Hindlimb muscle (tissue), 1 donor: ENCODE measurements around the gene ZNF536. TPM values are rescaled to one million over a fixed set of nuclear protein-coding genes. Genes with fewer than 3 reads are reported as not detected.
"Not testable (repeated sequence)": the region's sequence is repeated elsewhere in the genome, so short reads cannot be mapped to it uniquely, and the experiment has no call there.

Source experiments
- DNase-seq: peaks from one replicate; pipeline ENCODE4 v3.0.0-alpha.2; 2013
- polyA plus RNA-seq: library from polyadenylated mRNA; unstranded; fragments of 120-200 nt; gene quantifications from one replicate; pipeline ENCODE4 v1.2.1, GENCODE V29; 2013; ENCODE audit not compliant: insufficient read length

Gene ZNF536
- polyA plus RNA-seq, 1 donor, result 2.0 TPM

GRCh38 chr19:30420881-30421280 is 48.7 kb downstream of the ZNF536 start:
- no peak for DNase-seq

DNA sequence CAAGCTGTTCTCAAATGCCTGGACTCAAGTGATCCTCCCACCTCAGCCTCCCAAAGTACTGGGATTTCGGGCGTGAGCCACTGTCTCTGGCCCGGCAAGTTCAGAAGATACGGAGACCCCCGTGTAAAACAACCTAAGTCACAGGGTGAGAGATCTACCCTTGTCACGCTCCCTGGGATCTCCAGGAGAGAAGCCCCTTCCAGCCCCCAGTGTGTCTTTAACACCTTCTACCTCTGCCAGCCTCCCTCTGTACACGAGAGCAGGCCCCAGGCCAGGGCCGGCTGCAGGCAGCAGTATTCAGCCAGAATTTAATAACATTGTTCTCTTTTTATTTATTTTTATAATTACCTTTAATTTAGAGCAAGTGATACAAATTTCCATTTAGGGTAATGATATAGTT is 49.4 kb downstream of the ZNF536 start:
- no peak for DNase-seq

GRCh38 chr19:30423481-30423880 is 51.3 kb downstream of the ZNF536 start:
- DNase-seq, result no peak

GRCh38 chr19:30425885-30426838 is 54.0 kb downstream of the ZNF536 start:
- DNase-seq, result no peak

DNA sequence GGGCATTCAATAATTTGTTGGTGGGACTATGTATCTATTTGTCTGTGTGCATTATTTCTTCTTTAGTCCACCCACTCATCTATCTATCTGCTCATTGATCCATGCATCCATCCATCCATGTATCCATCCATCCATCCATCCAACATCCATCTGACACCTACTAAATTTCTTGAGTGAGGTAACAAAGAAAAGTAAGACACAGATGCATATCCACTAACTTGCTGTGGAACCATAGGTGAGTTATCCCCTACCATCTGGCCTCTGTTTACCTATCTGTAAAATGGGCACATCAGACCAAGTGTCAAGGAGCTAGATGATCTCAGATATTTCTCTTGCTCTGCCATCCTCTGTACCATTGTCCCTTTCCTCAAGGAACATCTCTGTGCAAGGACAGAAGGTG is 54.7 kb downstream of the ZNF536 start:
- DNase-seq, result no peak

GRCh38 chr19:30428092-30428680 is 56.0 kb downstream of the ZNF536 start:
- no peak for DNase-seq

DNA sequence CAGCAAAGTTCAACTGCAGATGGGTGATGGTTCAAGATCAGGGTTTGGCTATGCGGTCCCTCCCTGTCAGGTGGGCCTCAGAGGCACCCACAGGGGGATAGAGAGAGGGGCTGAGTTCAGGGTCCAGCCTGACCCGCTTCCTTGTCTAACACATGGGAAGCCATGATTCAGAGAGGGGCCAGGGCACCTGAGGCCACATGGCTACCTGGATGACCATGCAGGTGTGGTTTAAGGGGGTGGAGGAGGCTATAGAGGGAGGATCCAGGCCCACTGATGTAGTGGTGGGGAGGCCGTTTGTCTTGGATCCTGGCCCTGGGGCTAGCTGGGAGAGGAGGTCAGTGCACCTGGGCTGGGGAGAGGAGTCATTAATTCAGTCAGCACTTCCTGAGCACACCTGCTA is 56.7 kb downstream of the ZNF536 start:
- no peak for DNase-seq

- no peak for DNase-seq
Observed at GRCh38 chr19:30430206-30430734, 58.1 kb downstream of the ZNF536 start.

- no peak for DNase-seq
Observed at GRCh38 chr19:30431591-30431990, 59.4 kb downstream of the ZNF536 start.

DNA sequence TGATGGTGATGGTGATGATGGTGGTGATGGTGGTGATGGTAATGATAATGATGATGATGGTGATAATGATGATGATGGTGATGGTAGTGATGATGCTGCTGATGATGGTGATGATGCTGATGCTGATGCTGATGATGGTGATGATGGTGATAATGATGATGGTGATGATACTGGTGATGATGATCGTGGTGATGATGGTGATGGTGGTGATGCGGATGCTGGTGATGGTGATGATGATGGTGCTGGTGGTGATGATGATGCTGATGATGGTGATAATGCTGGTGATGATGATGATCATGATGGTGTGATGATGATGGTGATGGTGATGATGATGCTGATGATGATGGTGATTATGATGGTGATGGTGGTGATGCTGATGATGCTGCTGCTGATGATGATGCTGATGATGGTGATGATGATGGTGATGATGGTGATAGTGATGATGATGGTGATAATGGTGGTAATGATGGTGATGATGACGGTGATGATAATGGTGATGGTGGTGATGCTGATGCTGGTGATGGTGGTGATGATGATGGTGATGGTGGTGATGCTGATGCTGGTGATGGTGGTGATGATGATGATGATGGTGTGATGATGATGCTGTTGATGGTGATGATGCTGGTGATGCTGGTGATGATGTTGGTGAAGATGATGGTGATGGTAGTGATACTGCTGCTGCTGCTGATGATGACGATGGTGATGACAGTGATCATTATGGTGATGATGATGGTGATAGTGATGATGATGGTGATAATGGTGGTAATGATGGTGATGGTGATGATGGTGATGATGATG is 62.8 kb downstream of the ZNF536 start:
- no peak for DNase-seq

- no peak for DNase-seq
Observed at GRCh38 chr19:30437869-30438268, 65.7 kb downstream of the ZNF536 start.

DNA sequence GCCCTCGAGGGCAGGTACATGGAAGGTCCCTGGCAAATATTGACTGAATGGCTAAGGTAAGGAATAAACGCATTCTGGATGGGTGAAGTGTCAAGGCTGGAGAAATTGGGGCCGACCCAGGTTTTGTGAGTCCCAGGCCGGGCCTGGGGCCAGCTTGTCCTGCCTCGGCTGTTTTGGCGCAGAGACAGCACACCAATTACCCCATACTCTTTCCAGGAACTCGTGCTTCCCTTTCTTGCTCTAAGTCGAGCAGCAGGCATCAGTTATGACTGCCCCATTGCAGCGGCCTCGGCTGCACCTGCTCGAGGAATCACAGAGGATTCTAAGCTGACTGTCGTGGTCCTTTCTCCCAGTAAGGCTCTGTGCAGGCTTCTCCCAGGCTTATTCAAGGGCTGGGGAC is 67.1 kb downstream of the ZNF536 start:
- DNase-seq, result no peak

GRCh38 chr19:30441011-30441410 is 68.8 kb downstream of the ZNF536 start:
- no peak for DNase-seq

GRCh38 chr19:30442674-30443073 is 70.5 kb downstream of the ZNF536 start:
- DNase-seq, result no peak

GRCh38 chr19:30443531-30444252 is 71.5 kb downstream of the ZNF536 start:
- no peak for DNase-seq

- no peak for DNase-seq
Observed at GRCh38 chr19:30444253-30444671, 72.1 kb downstream of the ZNF536 start.

- DNase-seq, result no peak
Observed at GRCh38 chr19:30444686-30445232, 72.6 kb downstream of the ZNF536 start.

- DNase-seq, result no peak
Observed at GRCh38 chr19:30445385-30445784, 73.2 kb downstream of the ZNF536 start.

DNA sequence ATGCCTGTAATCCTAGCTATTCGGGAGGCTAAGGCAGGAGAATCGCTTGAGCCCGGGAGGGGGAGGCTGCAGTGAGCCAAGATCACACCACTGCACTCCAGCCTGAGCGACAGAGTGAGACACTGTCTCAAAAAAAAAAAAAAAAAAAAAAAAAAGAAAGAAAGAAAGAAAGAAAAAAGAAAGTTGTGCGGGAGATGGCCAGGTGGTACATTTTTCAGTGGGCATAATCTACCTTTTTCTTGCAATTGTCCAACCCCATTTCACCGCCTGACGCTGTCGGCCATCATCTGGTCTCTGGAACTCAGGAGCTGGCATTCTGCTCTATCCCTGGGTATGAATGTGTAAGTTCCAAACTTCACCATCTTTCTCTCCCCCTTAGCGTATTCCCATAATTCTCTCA is 73.9 kb downstream of the ZNF536 start:
- not testable (repeated sequence) for DNase-seq

- DNase-seq, result no peak
Observed at GRCh38 chr19:30446850-30447552, 74.8 kb downstream of the ZNF536 start.

GRCh38 chr19:30447553-30447870 is 75.3 kb downstream of the ZNF536 start:
- no peak for DNase-seq
